Activated CD4-positive, alpha-beta T cell treated with anti-CD3 and anti-CD28 coated beads, Interleukin-2, Interleukin-6, amounts not matched to agents 100 ng/mL and 50 ng/mL, durations not matched to agents 16 hours and 8 hours (primary cell): ENCODE data around the gene OPCML.

Source experiments
- DNase-seq: peaks from one replicate; pipeline ENCODE4 v3.0.0-alpha.2; 2020

The OPCML gene

GRCh38 chr11:132367293-132367692 lies 1165.0 kb downstream of the OPCML start:
- no peak for DNase-seq

DNA sequence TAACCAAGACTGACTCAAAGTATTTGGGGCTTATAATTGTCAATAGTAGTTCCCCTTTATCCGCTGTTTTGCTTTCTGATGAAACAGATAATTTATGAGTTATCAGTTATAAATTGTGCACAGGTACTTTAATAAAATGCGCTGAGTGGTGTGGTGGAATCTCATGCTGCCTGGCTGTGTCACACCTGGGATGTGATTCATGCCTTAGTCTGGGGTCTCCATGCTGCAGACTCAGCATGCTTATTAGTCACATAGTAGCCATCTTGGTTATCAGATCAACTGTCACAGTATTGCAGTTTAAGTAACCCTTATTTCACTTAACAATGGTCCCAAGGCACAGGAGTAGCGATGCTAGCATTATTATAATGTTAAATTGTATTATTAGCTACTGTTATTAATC lies 1166.7 kb downstream of the OPCML start:
- no peak for DNase-seq
